GM19035 (cell line): ENCODE measurements around the gene ABLIM2.

Experiments used
- ATAC-seq: cut with Tn5 transposase; IDR thresholded peaks from one replicate; pipeline ENCODE4 v1.9.1; 2021; ENCODE audit not compliant: unreplicated experiment

ABLIM2 gene

DNA sequence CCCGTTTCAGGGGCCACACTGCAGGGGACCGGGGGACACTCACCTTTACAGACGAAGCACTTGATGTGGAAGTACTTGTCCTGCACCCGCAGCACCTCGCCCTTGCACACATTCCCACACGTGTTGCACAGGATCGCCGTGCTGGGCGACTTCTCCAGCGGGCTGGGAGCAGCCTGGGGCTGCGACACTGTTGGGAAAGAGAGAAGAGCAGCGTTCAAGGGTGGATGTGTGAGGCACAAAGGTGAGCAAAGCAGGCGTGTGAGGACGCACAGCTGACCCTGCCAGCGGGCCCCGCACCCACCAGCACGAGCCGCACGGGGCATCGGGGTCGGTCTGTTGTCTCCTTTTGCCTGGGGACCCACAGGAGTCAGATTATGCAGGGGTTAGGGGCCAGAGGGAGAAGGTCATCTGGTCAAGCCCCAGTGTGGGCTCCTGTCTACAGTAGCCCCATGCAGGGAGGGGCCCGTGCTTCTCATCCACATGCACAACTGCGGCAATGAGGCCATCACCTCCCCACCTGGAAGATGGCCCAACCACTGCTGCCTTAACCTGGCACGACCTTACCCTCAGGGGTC, 52.1 kb downstream of the ABLIM2 start:
- no peak for ATAC-seq

DNA sequence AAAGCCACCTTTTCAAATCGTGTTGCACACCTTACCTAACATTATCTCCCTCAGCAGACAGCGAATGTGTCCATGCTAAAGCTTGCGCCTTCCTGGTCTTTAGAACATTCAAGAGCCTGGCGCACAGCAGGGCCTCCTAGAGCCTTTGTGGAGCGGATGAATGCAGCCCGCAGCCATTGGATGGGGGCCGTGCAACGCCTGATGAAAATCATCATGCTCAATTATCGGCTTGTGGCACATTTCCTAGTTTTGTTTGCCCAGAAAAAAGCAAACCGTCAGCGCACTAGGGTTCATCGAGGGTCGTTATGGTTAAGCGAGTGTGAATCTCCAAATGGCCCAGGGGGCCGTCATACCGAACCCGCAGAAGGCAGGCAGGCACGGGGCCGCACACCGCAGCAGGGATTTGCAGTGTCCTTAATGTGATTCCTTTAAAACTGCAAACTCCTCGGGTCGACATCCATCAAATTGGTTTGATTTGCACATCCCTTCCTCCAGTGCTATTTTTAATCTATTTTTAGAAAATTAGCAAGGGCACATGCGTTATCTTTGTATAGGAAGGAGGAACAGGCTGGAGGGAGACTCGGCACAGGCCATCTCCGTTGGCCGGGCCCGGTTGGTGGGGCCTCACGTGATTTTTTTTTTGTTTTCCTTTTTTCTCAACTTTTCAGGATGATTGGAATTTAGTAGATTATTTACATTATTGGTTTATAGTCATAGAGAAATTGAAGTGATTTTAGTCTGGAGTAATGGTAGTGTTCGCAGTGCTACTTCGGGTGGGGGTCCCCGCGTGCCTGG, 53.1 kb downstream of the ABLIM2 start:
- no peak for ATAC-seq

DNA sequence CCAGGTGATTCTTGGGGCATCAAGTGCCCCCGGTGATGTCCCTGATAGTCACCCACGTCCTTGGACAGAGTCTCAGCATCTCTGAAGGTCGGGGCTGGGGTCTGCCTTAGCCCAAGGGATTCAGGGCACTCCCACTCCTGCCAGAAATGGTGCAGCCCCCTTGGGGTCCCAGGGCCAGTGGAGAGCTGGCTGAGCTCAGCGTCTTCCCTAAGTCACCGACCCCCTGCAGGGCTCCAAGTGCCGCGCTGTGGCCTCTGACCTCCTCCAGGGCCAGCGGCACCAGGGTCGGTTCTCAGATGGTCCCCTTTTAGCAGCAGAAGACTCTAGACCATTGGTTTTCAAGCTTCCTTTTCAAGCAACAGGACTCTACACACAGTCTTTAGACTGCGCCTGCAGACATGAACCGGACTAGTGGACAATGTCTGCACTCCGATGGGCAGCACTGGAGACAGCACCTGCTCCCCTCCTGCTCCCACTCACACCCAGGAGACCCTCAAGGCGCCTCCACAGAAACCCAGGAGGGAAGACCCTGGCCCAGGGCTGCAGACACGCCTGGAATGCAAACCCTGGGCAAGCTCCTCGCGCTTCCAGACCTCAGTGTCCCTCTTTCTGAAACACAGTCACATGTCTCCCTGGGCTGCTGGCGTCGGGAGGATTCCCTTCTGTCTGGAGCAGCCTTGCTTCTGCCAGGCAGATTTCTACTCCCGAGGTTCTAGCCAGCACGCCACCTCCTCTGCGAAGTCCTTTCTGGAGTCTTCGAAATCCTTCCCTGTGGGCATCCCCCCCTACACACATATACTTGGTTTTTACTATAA, 53.9 kb downstream of the ABLIM2 start:
- no peak for ATAC-seq

DNA sequence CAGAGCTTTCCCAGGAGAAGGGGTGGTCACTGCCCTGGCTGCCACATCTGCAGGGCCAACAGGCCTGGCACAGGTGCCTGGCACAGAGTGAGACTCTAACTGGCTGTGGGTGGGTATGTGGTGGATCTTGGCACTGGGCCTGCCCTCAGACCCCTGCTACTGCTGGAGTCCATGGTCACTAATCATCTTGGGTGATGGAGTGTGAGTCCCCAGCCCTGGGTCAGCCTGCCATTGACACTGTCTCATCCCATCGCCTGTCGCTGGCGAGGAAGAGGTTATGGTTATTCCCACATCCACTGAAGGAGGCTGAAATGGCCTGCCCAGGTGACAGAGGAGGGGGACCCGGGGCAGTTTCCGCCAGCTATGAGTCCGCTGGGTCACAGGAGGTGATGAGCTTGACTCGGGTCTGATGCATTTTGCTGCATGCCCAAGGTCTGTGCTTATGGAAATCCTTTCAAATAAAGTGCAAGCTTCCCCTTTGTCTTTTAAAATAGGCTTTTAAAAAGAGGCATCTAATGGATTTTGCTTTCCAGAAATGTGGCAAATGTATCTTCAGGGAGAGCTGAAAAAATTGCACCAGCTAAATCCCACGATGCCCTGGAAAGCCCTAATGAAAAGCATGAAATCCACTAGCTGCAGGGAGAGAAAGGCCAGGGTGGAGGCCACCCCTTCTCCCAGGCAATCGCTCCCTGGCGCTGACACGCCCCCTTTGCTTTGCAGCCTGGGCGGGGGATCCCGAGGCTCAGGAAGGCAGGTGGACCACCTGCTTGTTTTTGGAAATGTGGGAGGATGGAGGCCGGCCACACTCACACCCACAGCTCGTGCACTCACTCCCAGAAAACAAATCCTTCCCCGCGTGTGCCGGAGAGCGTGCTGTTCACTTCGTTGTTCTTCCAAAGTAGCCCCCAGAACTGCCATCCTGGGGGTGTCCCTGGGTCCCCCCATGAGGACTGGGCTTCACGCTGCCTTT, 54.9 kb downstream of the ABLIM2 start:
- ATAC-seq = no peak

DNA sequence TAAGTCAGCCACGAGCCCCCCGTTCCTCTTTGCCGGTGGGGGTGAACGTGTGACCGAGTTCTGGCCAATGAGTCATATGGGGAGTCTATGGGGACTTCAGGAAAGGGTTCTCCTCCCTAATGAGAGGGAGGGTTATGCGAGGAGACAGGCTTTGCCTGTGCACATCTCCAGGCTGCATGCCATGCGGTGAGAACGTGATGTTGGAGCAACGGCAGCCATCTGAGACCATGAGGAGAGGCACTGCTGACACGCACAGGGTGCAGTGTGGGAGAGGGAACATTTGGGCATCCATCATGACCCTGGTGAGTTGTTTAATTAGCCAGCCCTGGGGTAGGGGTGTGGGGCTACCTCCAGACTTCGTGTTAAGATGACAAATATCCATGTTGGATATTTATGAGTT, 55.8 kb downstream of the ABLIM2 start:
- ATAC-seq = no peak

DNA sequence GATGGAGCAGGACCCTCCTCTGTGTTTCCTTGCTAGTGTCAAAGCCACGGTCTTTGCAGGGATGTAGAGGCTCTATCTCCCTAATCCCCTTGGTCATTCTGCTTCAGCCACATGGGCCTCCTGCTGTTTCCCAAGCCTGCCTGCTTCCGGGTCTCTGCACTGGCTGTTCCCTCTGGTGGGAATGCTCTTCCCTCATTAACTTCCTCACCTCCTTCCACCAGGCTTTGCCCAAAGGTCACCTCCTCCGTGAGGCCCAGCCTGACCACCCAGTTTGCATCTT, 56.6 kb downstream of the ABLIM2 start:
- ATAC-seq = no peak

DNA sequence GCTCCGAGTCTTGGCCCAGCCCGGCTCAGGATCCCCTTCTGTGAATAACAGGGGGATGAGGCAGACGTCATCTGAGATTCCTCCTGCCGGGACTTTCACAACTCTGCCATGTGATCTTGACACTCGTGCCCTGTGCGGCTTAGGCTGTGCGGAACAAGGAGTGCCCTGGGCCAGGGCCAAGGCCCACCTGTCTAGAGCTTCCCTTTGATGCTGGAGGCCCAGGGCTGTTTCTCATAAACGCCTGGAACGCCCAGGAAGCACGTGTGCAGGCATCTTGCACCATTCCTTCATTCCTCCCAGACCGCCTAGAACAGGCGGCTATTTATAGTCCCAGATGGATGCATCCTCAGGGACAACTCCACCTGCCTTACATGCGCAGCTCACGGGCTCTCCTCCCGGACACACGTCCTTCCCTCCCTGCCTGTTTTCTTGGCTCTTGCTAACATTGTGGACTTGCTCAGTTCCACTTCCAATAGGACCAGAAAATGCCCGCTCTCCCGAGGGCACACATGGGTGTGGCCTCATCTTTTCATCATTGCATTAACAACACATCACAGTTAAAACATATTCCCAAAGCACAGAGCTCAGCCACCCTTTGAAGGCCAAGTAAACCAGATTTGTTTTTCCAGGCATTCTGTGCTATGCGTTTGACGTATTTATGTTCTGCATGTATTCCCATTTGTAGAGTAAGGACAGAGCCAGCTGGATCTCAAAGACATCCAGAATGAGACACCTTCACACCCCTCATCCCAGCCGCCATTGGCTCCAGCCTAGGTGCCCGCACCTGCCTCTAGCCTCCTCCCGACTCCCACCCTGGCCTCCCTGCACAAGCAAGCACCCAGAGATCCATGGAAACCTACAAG, 57.2 kb downstream of the ABLIM2 start:
- no peak for ATAC-seq

DNA sequence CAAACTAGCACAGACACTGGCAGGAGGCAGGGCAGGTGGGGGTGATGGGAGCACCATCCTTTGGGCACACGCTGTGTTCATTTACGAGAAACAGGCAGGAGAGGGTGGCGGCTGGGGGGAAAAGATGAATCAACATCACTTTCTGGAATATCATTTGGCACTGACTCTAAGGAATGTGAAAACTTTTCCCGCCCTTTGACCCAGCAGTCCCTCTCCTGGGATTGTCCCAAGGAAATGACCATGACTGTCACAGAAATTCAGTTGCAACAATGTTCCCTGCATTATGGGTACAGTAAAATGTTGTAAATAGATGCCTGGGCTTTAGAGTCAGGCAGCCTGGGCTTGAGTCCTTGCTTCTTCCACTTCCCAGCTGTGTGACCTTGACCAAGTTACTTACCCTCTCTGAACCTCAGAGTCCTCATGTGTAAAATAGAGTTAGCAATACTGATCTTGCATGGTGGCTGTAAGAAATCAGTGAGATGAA, 58.6 kb downstream of the ABLIM2 start:
- no peak for ATAC-seq

DNA sequence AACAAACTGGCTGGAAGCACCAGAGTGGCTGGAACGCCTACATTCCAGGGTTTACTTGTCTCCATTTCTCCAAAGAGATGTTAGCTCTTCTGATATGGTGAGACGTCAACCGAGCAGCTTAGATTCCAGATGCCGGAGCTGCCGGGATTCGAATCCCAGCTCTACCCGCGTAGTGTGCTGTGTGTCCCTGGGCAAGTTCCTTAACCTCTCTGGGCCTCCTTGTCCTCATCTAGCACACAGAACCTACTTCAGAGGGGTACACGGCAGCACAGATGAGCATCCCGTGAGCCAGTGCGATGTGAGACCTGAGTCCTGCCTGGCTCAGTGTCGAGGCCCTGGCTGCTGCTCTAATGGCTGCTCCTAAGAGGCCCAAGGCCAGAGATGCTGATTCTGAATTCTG, 60.1 kb downstream of the ABLIM2 start:
- no peak for ATAC-seq

DNA sequence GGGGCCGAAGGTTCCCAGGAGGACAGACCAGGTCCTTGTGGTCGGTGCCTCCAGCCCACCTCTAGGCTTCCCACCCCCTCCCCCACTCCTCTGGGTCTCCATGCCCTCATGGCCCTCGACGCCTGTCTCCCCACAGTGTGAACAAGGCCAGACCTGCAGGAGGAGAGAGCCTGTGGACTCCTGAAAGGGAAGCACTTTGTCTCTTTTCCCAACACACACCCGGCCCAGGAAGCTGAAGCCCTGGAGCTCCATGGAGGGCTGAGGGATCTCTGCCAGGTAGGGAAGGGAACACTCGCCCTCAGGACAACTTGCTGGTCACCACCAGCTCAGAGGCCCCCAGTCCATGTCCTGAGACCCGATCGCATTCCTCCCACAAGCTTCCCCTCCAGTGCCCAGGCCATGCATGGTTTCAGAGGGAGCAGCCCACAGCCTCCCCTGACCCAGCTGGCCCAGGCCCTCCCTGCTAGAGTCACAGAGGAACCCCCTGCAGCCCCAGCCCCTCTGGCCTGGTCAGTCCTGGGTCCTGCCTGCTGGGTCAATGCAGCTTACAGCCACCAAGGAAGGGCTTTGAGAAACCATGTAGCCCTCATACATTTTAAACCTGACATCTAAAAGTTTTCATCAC, 60.8 kb downstream of the ABLIM2 start:
- no peak for ATAC-seq

DNA sequence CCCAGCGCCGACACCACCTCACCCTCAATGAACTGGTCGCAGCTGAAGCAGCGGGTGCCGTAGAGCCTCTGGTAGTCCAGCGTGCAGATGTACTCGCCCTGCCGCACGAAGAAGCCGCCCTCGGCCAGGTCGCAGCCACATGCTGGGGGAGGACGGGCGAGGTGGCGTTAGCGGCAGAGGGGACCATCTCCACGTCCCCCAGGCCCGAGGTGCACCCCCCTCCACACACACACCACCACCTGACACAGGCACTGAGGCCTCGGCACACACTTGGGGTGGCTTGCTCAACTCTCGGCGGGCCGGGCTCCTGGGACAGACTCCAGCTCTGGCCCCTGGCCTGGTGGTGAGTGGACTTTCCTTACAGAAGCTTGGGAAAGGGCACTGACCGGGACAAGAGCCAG, 61.5 kb downstream of the ABLIM2 start:
- ATAC-seq = no peak

DNA sequence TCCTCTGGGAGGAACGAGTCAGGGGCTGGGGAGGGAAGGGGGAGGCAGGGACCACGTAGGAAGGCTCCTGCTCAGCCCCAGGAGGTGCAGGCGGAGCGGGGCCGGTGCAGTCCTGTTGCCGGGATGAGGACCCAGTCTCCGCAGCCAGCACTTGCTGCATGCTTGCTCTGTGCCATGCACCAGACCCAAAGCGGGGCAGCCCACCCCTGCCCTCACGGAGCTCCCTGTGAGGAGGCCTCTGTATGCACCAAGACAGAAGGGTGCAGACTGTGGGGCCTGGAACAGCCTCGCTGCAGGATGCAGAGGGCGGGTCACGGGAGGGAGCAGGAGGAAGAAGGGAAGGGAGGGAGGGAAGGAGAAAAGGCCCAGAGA, 61.9 kb downstream of the ABLIM2 start:
- ATAC-seq = no peak

DNA sequence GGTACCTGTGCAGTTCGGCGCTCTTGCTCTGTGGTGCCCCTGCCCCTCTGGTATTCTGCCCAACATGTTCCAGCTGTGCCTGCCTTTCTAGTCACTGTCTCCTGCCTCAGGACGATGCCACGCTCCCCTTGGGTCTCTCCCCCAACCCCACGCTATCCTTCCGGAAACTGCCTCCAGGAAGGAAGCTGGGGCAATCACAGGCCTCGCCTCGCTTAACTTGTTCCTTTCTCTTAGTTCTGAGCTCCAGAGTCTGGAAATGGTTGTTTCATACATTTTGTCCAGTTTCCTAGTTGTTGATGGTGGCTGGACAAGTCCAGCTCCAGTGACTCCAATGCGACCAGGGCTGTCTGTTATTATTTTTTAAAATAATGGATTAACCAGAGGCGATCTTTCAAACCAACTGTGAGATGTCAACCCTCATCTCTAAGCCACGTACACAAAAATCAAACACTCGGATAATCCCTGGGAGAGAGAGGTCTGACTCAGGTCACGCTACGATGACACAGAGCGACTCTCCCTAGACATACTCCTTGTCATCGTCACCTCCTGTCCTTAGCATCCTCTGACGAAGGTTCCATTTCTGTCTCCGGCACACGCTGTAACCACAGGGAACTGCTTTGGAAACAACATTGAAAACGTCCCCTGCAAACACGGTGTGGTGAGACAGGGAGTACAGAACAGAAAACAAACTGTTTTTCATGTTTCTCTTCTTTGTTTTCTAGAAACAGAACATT, 62.5 kb downstream of the ABLIM2 start:
- no peak for ATAC-seq

DNA sequence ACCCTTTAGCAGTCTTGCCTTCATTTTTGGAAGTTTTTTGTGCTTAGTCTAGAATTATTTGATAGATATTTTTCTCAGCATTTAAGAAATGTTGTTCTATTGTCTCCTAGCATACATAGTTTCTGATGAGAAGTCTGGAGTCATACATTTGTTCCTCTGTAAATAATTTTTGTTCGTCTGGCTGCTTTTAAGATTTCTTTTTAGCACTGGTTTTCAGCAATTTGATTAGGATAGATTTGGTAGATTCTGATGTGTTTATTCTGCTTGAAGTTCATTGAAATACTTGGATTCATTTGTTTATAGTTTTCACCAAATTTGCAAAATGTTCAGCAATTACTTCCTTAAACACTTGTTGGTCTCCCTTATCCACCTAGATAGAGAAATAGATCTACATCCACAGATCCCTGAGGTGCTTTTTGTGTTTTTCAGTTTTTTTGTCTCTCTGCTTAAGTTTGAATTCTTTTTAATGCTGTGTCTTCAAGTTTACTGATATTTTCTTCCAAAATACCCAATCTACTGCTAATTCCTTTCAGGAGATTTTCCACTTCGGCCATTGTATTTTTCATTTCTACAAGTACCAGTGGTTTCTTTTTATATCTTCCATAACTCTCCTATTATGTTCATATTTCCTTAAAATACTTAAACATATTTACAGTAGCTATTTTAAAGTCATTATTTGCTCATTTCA, 64.9 kb downstream of the ABLIM2 start:
- no peak for ATAC-seq

DNA sequence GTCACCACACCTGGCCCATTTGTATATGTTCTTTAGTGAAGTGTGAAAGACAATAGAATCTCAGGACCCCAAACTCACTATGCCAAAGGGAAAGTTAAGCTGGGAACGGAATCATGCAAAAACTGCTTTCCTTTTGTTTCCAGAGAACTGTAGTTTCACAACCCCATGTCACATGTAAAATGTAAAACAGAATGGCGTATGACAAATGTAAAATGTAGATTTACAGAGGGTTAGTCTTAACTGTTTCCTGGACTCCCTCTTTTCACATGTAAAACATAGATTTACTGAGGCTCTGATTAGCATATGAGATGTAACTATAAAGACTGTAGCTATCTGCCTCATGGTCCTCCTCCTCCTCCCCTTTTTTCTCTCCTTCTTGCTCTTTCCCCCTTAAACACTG, 66.3 kb downstream of the ABLIM2 start:
- no peak for ATAC-seq

DNA sequence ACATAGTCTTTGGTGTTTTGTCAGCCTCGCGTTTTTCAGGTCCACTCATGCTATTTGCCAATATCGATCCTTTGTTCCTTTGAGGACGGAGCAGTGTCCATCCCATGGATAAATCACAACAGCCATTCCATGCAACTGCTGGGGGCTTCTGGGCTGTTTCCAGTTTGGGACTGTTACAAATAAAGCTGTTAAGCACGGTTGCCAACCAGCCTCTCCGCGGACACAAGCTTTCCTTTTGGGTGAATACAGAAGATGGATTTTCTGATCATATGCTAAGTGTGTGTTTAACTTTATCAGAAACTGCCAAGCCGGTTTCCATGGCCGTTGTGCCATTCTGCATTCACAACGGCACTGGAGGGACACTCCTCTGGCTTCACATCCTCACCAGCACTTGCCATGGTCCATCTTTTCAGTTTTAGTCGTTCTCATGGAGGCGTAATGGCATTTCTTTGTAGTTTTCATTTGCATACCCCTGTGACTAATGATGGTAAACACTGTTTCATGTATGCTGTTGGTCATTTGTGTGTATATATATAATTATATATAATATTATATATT, 67.8 kb downstream of the ABLIM2 start:
- ATAC-seq = no peak

DNA sequence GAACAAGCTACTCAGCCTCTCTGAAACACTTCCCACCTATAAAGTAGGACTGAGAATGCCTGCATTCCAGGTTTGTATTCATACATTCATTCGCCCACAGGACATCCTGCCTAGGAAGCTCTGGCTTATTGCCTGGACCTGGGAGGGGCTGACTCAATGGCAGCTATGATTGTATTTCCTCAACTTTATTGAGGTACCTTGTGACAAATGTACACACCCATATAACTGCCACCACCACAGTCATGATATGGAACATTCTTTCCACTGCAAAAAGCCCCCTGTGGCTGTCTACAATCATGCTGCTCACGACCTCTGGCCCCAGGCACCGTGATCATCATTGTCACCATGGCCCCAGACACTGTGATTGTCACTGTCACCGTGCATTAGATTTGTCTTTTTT, 68.3 kb downstream of the ABLIM2 start:
- no peak for ATAC-seq

DNA sequence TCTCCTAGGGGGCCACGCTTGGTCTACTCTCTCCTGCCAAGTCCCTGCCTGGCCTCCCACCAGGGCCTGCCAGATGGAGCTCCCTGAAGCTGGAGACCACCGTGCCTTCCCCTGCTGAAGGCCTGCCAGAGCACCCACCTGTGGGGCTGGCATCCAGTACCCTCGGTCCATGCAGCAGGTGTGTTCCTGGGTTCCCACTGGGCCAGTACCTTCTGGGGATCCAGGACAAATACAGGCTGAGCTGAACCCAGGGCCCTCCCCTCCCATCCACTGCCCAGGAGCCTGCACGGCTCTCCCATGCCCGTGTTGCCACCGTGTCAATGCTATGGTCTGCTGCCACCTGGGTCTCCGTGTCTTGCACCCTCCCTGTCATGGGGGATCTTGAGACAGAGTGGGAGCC, 68.8 kb downstream of the ABLIM2 start:
- no peak for ATAC-seq
